Colonic mucosa (tissue), 4 donors: Measurements from ENCODE around the gene GSTT2. TPM values are rescaled to one million over a fixed set of nuclear protein-coding genes. Genes with fewer than 3 reads are reported as not detected.

Source experiments
- DNase-seq: peaks from one replicate; pipeline ENCODE4 v3.0.0-alpha.2; 2020
- H3K27ac ChIP-seq: fragments of 200-600 bp; one replicate; pipeline ENCODE4 v1.8.0; 2021
- H3K27me3 ChIP-seq: fragments of 200-600 bp; one replicate; pipeline ENCODE4 v1.8.0; 2021
- H3K36me3 ChIP-seq: fragments of 200-600 bp; one replicate; pipeline ENCODE4 v1.8.0; 2021
- H3K4me1 ChIP-seq: fragments of 200-600 bp; one replicate; pipeline ENCODE4 v1.8.0; 2021; ENCODE audit warnings: mild to moderate bottlenecking
- H3K4me3 ChIP-seq: fragments of 200-600 bp; one replicate; pipeline ENCODE4 v1.8.0; 2021
- H3K9ac ChIP-seq, 2 donors: one replicate each; pipeline ENCODE4 v1.7.0; 2013; ENCODE audit warnings: control low read depth in 2 of 2, low read depth in 2 of 2, low read length in 2 of 2
- H3K9me3 ChIP-seq: fragments of 200-600 bp; one replicate; pipeline ENCODE4 v1.8.0; 2021
- intact Hi-C: fragments of 100-400 bp; cut with DNase I; formaldehyde crosslinking; loops from one replicate; pipeline ENCODE4 v1.14.1; 2022
- total RNA-seq, 2 donors: library from RNA; stranded (reverse); fragmentation: NEBNext Ultra II Directional in 1 of 2; extraction: Animal tissue kit (Norgen Biotek cat#: 25700) in 1 of 2; gene quantifications; one replicate each; pipeline ENCODE4 v1.2.1, GENCODE V29; 2021
- TF ChIP-seq, protein P1 (sequence below): fragments of 200-600 bp; IDR thresholded peaks from one replicate; pipeline ENCODE4 v1.8.0; 2022; ENCODE audit warnings: antibody characterized with exemption, mild to moderate bottlenecking
- donor health status: healthy.
- donor health status: DM: no; HTN: no; CAD: no.
- donor health status: DM: no; HTN: no; CAD: no.

Gene GSTT2
- total RNA-seq, 2 donors from 2014 or later = not detected

DNA sequence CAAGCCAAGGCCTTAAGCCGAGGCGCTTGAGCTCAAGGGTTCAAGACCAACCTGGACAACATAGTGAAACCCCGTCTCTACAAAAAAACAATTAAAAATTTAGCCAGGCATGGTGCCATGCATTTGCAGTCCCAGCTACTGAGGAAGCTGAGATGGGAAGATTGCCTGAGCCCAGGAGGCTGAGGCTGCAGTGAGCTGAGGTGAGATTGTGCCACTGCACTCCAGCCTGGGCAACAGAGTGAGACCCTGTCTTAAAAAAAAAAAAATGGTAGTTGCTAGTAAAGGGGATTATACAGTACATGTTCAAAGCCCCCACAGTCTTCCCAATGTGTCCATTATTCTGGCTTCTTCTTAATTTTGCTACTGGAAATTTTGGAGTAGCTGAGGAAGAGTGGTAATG, 49.4 kb downstream of the GSTT2 start:
- peaks cover 7% of the 10 kb centered on the region for H3K4me1 ChIP-seq
- TF ChIP-seq, protein P1, sequence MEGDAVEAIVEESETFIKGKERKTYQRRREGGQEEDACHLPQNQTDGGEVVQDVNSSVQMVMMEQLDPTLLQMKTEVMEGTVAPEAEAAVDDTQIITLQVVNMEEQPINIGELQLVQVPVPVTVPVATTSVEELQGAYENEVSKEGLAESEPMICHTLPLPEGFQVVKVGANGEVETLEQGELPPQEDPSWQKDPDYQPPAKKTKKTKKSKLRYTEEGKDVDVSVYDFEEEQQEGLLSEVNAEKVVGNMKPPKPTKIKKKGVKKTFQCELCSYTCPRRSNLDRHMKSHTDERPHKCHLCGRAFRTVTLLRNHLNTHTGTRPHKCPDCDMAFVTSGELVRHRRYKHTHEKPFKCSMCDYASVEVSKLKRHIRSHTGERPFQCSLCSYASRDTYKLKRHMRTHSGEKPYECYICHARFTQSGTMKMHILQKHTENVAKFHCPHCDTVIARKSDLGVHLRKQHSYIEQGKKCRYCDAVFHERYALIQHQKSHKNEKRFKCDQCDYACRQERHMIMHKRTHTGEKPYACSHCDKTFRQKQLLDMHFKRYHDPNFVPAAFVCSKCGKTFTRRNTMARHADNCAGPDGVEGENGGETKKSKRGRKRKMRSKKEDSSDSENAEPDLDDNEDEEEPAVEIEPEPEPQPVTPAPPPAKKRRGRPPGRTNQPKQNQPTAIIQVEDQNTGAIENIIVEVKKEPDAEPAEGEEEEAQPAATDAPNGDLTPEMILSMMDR = no peak
- intact Hi-C loops = no loop called here
- no peak overlapping the region for H3K4me3 ChIP-seq
- no peaks in the 10 kb centered on the region for H3K27me3 ChIP-seq
- no peak overlapping the region for H3K27ac ChIP-seq
- no peak overlapping the region for H3K9ac ChIP-seq
- H3K36me3 ChIP-seq = no peaks in the 10 kb centered on the region
- DNase-seq = no peak
- no peaks in the 10 kb centered on the region for H3K9me3 ChIP-seq

DNA sequence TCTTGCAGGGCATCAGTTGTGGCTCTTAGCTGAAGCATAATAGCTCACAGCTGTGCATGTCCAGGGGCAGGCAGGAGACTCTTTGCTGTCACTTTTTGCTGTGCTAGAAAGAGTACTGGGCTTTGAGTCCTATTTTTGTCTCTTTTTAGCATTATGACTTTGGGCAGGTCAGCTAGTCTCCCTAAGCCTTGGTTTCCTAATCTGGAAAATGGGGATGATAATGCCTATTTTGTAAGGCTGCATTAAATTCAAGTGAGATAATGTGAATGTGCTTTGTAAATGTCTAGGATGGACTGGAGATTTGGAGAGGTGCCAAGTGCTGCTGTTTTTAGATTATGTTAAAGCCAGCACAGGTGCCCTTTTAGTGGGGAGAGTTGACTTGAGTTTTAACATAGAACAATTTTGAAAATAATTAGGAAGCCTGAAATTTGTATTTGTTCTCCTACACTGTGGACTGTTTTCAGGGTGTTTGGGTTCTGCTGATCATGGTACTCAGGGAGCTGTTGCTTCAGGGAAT, 50.3 kb downstream of the GSTT2 start:
- intact Hi-C loops = no loop called here
- peaks cover 7% of the 10 kb centered on the region for H3K4me1 ChIP-seq

More for the DNA sequence above, 50.3 kb downstream of the GSTT2 start:
- TF ChIP-seq, protein P1 = no peak
- Histone ChIP-seq H3K27ac (no peak overlapping the region), H3K4me3 (no peak overlapping the region), H3K27me3 (no peaks in the 10 kb centered on the region), H3K9ac (no peak overlapping the region), H3K9me3 (no peaks in the 10 kb centered on the region), H3K36me3 (no peaks in the 10 kb centered on the region)
- DNase-seq = no peak

Other genes starting within 250 kb of the GSTT2 start
- gene ZNF70, start 229.0 kb upstream of the GSTT2 start, total RNA-seq = 1 to 10 TPM; 2.8 to 3.5 TPM
- gene VPREB3, start 225.7 kb upstream of the GSTT2 start, total RNA-seq = 1 to 10 TPM; 1.2 to 1.9 TPM
- not detected for gene C22orf15, start 217.1 kb upstream of the GSTT2 start, total RNA-seq
- gene CHCHD10, start 212.2 kb upstream of the GSTT2 start, total RNA-seq = 100 to 1,000 TPM; 420 to 719 TPM
- gene MMP11, start 207.3 kb upstream of the GSTT2 start, total RNA-seq = 1 to 10 TPM; 2.3 to 4.5 TPM
- gene SMARCB1, start 193.2 kb upstream of the GSTT2 start, total RNA-seq = 10 to 100 TPM; 77.8 to 96.0 TPM
- 10 to 100 TPM in 1 of 2 donors, 1 to 10 TPM in 1; 9.1 to 20.2 TPM for gene DERL3, start 141.1 kb upstream of the GSTT2 start, total RNA-seq
- gene SLC2A11, start 122.3 kb upstream of the GSTT2 start, total RNA-seq = 1 to 10 TPM; 8.3 to 9.6 TPM
- gene MIF, start 85.8 kb upstream of the GSTT2 start, total RNA-seq = 100 to 1,000 TPM; 621 to 869 TPM
- gene GSTT2B, start 18.9 kb upstream of the GSTT2 start, total RNA-seq = 1 to 10 TPM; 2.7 to 3.4 TPM
- gene DDTL, start 13.2 kb upstream of the GSTT2 start, total RNA-seq = 1 to 10 TPM; 3.0 to 4.7 TPM
- 100 to 1,000 TPM; 291 to 328 TPM for gene DDT, start 5.7 kb upstream of the GSTT2 start, total RNA-seq
- gene GSTT4, start 25.3 kb downstream of the GSTT2 start, total RNA-seq = not detected
- 10 to 100 TPM; 46.3 to 85.2 TPM for gene CABIN1, start 31.2 kb downstream of the GSTT2 start, total RNA-seq
- gene SUSD2, start 201.4 kb downstream of the GSTT2 start, total RNA-seq = 1 to 10 TPM; 1.2 to 2.4 TPM